Measurements from ENCODE around the gene MYO1D.

GRCh38 chr17:32488177-32488542, 388.8 kb downstream of the MYO1D start:
- TF ChIP-seq ESRRG (CRISPR knock-in tag; IDR thresholded peaks at IDR 0.05): no peak
- TF ChIP-seq, protein P1, sequence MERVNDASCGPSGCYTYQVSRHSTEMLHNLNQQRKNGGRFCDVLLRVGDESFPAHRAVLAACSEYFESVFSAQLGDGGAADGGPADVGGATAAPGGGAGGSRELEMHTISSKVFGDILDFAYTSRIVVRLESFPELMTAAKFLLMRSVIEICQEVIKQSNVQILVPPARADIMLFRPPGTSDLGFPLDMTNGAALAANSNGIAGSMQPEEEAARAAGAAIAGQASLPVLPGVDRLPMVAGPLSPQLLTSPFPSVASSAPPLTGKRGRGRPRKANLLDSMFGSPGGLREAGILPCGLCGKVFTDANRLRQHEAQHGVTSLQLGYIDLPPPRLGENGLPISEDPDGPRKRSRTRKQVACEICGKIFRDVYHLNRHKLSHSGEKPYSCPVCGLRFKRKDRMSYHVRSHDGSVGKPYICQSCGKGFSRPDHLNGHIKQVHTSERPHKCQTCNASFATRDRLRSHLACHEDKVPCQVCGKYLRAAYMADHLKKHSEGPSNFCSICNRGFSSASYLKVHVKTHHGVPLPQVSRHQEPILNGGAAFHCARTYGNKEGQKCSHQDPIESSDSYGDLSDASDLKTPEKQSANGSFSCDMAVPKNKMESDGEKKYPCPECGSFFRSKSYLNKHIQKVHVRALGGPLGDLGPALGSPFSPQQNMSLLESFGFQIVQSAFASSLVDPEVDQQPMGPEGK (CRISPR knock-in tag; IDR thresholded peaks at IDR 0.05; ENCODE audit: borderline replicate concordance): no peak
- TF ChIP-seq ZFP3 (CRISPR knock-in tag; IDR thresholded peaks at IDR 0.05): no peak
- no peak for TF ChIP-seq RARB (CRISPR knock-in tag; IDR thresholded peaks at IDR 0.05)
- TF ChIP-seq ISL1 (CRISPR knock-in tag; IDR thresholded peaks at IDR 0.05): no peak
- no peak for TF ChIP-seq ARNTL (CRISPR knock-in tag; IDR thresholded peaks at IDR 0.05; ENCODE audit: borderline replicate concordance, low read depth)
- no peak for TF ChIP-seq POU6F1 (CRISPR knock-in tag; IDR thresholded peaks at IDR 0.05; ENCODE audit: borderline replicate concordance, low read depth)
